CD4-positive, alpha-beta T cell treated with Interleukin-1 beta for 1 hour (primary cell): ENCODE results near the gene HES3.

Experiments
- DNase-seq, 2 donors: peaks; one replicate each; pipeline ENCODE4 v3.0.0-alpha.2; 2020 to 2022

HES3 gene

DNA sequence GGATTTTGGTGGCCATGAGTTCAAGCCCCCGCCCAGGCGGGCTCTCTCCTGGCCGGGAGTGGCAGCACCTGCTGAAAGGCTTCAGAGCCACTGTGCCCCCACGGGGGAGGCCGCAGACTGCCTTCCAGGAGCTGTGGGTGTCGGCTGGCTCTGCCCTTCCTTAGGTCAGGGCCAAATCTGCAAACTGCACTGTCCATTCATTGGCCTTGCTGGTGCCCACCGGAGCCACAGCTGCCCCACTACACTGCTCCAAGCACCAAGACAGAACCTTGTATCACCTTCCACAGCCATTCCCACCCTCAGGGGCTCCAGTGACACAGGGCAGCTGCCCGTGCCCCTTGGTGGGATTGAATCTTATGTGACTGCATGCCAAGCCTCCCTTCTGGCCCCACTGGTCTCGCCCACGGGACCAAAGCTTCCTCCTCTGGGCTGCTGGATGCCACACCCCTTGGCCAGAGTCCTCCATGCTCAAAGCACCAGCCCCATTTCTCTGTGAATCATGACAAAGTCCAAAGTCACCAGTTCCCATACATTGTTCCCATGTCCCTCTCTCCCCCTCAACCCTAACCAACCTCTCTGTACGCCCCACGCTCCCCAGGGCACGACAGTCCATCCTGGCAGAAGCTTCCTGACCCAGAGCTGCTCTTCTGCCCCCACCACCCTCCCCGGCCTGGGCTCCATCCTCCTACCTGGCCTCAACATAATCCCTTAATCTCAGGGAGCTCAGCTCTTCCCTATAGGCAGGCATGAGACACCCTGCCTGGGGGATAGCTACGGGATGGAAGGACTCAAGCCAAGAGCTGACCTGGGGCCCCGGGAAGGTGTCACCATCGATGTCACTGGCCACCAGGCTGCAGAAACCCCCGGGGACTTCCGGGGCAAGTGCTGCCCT is 37.8 kb downstream of the HES3 start:
- DNase-seq, result no peak

GRCh38 chr1:6282577-6283270 is 38.7 kb downstream of the HES3 start:
- no peak for DNase-seq

DNA sequence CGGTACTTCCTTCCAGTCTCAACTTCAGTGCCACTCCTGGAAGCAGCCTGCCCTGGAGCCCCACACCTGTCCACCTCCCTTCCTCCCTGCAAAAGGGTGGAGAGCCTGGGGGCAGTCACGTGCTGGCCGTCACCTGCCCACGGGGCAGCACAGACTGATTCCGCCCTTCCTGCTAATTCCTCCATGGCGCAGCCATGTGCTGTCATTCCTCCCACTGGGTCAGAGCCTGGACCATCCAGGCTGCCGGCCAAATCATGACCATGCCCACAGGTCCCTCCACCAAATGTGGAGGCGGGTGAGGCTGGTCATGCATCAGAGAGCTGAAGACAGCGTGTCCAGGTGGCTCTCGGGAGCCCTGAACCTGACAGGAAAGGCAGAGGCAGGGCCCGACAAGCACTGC is 41.4 kb downstream of the HES3 start:
- no peak for DNase-seq

DNA sequence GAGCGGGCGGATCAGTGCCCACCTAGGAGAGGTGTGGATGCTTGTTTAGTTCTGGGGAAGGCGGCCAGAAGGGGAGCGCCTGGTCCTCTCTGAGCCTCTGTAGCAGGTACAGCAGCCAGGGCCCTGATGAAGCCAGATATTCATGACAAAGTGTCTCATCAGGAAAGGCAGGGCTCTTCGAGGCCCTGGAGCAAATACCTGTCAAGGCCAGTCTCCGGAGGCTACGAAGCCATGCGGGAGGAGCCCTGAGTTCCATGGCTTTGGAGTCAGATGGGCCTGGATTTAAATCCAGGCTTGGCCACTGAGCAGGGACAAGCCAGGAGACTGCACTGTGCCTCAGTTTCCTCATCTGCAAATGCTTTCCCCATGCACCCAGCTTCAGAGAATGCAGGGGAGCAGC is 42.3 kb downstream of the HES3 start:
- no peak for DNase-seq

DNA sequence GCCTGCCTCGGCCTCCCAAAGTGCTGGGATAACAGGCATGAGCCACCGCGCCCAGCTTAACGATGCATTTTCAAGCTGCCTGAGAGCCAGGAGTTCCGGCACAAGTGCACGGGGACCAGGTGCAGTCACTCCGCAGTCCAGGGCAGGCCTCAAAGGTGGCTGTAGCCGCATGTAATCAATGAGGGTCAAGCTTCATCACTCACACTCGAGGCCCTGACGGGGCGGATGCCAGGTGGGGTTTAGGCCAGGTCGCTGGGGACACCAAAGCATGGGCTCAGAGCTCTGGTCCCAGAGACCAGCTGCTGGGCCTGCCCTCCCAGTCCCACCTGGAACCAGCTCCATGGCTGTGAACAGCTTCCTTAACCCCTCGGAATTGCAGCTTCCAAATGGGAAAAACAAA is 43.0 kb downstream of the HES3 start:
- DNase-seq, result no peak

- no peak for DNase-seq
Observed at GRCh38 chr1:6287431-6287886, 43.5 kb downstream of the HES3 start.

- DNase-seq, result no peak
Observed at GRCh38 chr1:6288026-6288425, 44.0 kb downstream of the HES3 start.

DNA sequence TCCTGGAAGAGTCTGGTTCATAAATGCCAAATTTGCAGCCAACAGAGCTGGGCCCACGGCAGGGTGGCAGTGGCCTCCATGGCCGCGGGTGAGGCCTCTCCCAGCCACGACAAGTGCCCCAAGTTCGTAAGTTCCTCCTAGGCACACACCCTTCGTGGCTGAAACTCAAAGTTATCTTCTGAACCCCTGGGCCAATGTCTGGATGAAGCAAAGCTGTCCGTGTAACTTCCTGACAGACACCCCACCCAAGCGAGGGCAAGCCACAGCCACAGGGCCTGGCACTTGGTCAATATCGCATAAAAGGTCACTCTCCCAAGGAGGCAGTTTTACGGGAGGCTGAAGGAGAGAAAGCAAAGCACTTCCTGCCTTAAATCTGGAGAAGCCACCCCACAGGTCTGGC is 44.7 kb downstream of the HES3 start:
- DNase-seq, result no peak

DNA sequence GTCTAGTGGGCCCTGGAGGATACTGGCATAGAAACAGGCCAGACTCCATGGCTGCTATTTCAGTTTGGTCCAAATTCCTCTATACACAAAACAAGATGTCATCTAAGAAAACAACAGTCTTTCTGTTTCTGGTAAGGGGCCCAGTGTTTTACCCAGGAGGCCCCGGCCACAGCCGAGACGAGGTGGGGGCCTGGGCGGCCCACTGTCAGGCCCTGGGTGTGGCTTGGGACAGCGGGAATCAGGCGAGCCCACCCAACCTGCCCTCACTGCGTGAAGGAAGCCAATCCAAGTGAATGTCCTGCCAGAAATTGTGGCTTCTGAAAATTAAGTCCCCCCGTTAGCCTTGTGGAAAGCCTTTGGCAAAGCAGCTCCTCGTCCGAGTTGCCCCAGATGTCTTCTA is 48.1 kb downstream of the HES3 start:
- no peak for DNase-seq

DNA sequence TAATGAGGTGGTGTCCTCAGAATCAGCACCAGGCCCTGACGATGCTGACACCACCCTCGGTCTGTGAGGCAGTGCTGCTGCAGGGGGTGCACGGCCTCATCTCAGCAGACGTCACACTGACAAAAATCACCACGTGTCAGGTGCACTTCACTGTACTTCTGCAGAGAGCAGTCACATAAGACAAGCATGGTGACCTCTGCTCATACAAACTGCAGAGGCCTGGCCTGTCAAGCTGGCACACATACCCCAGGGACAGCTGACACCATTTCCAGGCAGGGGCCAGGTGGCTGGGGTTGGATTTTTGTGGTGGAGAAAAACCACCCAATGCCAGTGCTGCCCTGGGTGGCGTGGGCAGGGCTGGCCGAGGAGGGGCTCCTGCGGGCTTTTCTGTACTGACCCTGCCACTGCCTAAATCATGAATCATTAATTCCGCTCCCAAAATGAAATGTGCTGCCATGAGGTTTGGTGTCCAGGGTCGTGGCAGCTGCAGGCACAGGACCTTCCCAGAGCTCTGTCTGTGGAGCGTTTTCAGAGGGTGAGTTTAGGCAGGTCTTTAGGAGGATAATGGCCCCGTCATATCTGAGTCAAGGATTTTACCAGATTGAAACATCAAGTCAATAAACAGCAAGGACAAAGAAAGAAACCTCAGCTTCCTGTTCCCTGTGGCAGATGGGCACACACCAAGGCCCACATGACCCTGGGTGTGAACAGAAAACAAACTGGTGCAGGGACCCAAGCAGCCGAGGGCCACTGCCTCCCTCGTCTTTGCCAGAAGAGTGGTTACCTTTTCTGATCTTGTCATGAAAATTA is 50.3 kb downstream of the HES3 start:
- peak in 1 of 2 donors; percentile 31 for DNase-seq

DNA sequence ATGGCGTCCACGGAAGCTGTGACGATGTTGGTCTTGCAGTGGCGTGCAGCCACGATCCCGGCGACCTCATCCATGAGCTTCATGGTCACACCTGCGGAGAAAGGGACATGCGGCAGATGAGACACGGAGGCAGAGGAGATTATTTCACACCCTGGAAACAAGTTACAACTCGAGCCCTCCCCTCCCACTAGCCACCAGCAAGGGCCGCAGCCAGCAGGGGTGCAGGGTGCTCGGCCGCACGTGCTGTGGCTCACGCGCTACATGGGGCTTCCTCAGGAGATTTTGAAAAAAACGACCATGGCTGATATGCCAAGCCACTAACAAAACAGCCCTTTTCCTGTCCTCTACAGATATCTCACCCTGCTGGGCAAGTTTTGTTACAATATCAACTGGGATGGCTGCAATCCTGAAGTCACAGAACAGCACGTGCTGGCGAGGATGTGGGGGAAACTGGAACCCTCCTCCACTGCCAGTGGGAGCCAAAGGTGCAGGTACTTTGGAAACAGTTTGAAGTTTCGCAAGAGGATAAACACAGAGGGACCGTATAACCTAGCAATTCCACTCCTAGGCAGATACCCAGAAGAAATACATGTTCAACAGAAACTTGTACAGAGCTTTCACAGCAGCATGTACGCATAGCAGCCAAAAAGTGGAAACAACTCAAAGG is 51.0 kb downstream of the HES3 start:
- peak in 1 of 2 donors; percentile 4 for DNase-seq
